K562 (cell line): Measurements from ENCODE around the gene DHX8. TPM values are rescaled to one million over a fixed set of nuclear protein-coding genes. Genes with fewer than 3 reads are reported as not detected.

ENCODE experiments used
- BRF2 ChIP-seq: IDR thresholded peaks from 3 replicates; pipeline ENCODE4 v1.6.1; 2011; ENCODE audit warnings: borderline replicate concordance, mild to moderate bottlenecking; ENCODE audit not compliant: insufficient read length, insufficient read depth
- CBFA2T3 ChIP-seq: fragments of 450-650 bp; IDR thresholded peaks from 2 replicates; pipeline ENCODE4 v1.6.1; 2017
- CBX5 ChIP-seq: IDR thresholded peaks from 2 replicates; pipeline ENCODE4 v1.6.1; 2014; ENCODE audit warnings: low read depth, borderline replicate concordance
- CHCHD3 ChIP-seq: fragments of 250-450 bp; sonication (Bioruptor Pico); IDR thresholded peaks from 2 replicates; pipeline ENCODE4 v2.1.2; 2022; ENCODE audit warnings: mild to moderate bottlenecking
- DIDO1 ChIP-seq: fragments of 450-650 bp; IDR thresholded peaks from 2 replicates; pipeline ENCODE4 v1.6.1; 2016; ENCODE audit warnings: low read depth, missing biosample characterization, missing genetic modification characterization
- E2F3 ChIP-seq: fragments of 250-450 bp; sonication (Bioruptor Pico); IDR thresholded peaks from 2 replicates; pipeline ENCODE4 v1.4.0; 2020; ENCODE audit warnings: mild to moderate bottlenecking
- EHMT2 ChIP-seq: fragments of 450-650 bp; IDR thresholded peaks from 2 replicates; pipeline ENCODE4 v1.6.1; 2018; ENCODE audit warnings: antibody characterized with exemption
- ELF2 ChIP-seq: fragments of 250-450 bp; sonication (Bioruptor Pico); IDR thresholded peaks from 2 replicates; pipeline ENCODE4 v1.5.0; 2021; ENCODE audit warnings: mild to moderate bottlenecking
- ESRRA ChIP-seq: fragments of 450-650 bp; IDR thresholded peaks from 2 replicates; pipeline ENCODE4 v1.6.1; 2014; ENCODE audit warnings: low read depth, mild to moderate bottlenecking, moderate library complexity, borderline replicate concordance
- HBP1 ChIP-seq: fragments of 450-650 bp; formaldehyde crosslinking; IDR thresholded peaks from 2 replicates; pipeline ENCODE4 v1.4.0; 2022; ENCODE audit warnings: missing genetic modification characterization
- KLF16 ChIP-seq: IDR thresholded peaks from 2 replicates; pipeline ENCODE4 v1.6.1; 2016; ENCODE audit warnings: antibody characterized with exemption
- MAFG ChIP-seq: fragments of 450-650 bp; conservative IDR thresholded peaks from 2 replicates; pipeline ENCODE4 v1.6.1; 2016; ENCODE audit warnings: missing genetic modification characterization, missing compliant biosample characterization
- NFXL1 ChIP-seq: fragments of 450-650 bp; formaldehyde crosslinking; IDR thresholded peaks from 2 replicates; pipeline ENCODE4 v1.4.0; 2021; ENCODE audit warnings: mild to moderate bottlenecking
- NUFIP1 ChIP-seq: fragments of 450-650 bp; IDR thresholded peaks from 2 replicates; pipeline ENCODE4 v1.6.1; 2018; ENCODE audit not compliant: partially characterized antibody
- RCOR1 ChIP-seq, 2 experiments: IDR thresholded peaks; 2 replicates each; pipeline ENCODE4 v1.6.1; 2012; ENCODE audit warnings: low read depth in 2 of 2, low read length in 2 of 2, borderline replicate concordance in 1 of 2, improper control_type of control experiment in 1 of 2
- RUNX1 ChIP-seq: sonication (generic); IDR thresholded peaks from 2 replicates; pipeline ENCODE4 v1.6.1; 2016; ENCODE audit warnings: antibody characterized with exemption, low read depth
- SIN3A ChIP-seq, 2 experiments: fragments of 150-350 bp in 1 of 2; IDR thresholded peaks; 2 replicates each; pipeline ENCODE4 v1.6.1; 2011 to 2016; ENCODE audit warnings: borderline replicate concordance in 2 of 2, low read depth in 2 of 2, low read length in 2 of 2, mild to moderate bottlenecking in 2 of 2, moderate library complexity in 2 of 2; ENCODE audit not compliant: control insufficient read depth in 1 of 2
- SMAD1 ChIP-seq: fragments of 150-350 bp; IDR thresholded peaks from 2 replicates; pipeline ENCODE4 v1.6.1; 2014; ENCODE audit warnings: low read length, low read depth; ENCODE audit not compliant: partially characterized antibody
- TAL1 ChIP-seq: fragments of 450-650 bp; IDR thresholded peaks from 2 replicates; pipeline ENCODE4 v1.6.1; 2016; ENCODE audit warnings: mild to moderate bottlenecking
- TEAD2 ChIP-seq: fragments of 450-650 bp; IDR thresholded peaks from 2 replicates; pipeline ENCODE4 v1.6.1; 2016; ENCODE audit warnings: missing genetic modification characterization, control low read depth, missing compliant biosample characterization
- TFAP4 ChIP-seq: sonication (generic); formaldehyde crosslinking; IDR thresholded peaks from 2 replicates; pipeline ENCODE4 v1.8.0; 2022; ENCODE audit warnings: missing genetic modification reagents, mild to moderate bottlenecking, moderate library complexity, borderline replicate concordance
- TRIM28 ChIP-seq: fragments of 450-650 bp; IDR thresholded peaks from 2 replicates; pipeline ENCODE4 v1.6.1; 2017
- XRCC5 ChIP-seq: fragments of 200-400 bp; formaldehyde crosslinking; IDR thresholded peaks from 2 replicates; pipeline ENCODE4 v1.6.1; 2017; ENCODE audit warnings: low read depth, mild to moderate bottlenecking, low read length
- ZFP30 ChIP-seq: fragments of 250-450 bp; sonication (Bioruptor Pico); IDR thresholded peaks from 2 replicates; pipeline ENCODE4 v1.8.0; 2022; ENCODE audit warnings: moderate library complexity, mild to moderate bottlenecking, inconsistent platforms, borderline replicate concordance
- ZNF121 ChIP-seq: sonication (generic); formaldehyde crosslinking; conservative IDR thresholded peaks from 2 replicates; pipeline ENCODE4 v1.8.0; 2022; ENCODE audit warnings: missing genetic modification reagents
- ZNF133 ChIP-seq: fragments of 250-450 bp; sonication (Bioruptor Pico); IDR thresholded peaks from 2 replicates; pipeline ENCODE4 v1.4.0; 2020; ENCODE audit warnings: mild to moderate bottlenecking
- ZNF239 ChIP-seq: fragments of 250-450 bp; sonication (Bioruptor Pico); IDR thresholded peaks from 2 replicates; pipeline ENCODE4 v1.4.0; 2020; ENCODE audit warnings: mild to moderate bottlenecking
- ZNF384 ChIP-seq: IDR thresholded peaks from 2 replicates; pipeline ENCODE4 v1.6.1; 2012; ENCODE audit warnings: low read depth, low read length, improper control_type of control experiment
- polyA plus RNA-seq, 8 experiments: library from polyadenylated mRNA; depleted of rRNA in 4 of 8; stranded (reverse) in 5 of 8; unstranded in 3 of 8; fragments of >200 nt; fragmentation: Nextera tagmentation in 2 of 8; fragmentation: Illumina TruSeq in 1 of 8; extraction: Ambion mirVana in 2 of 8; extraction: Trizol in 1 of 8; gene quantifications; 2 replicates each; pipeline versions ENCODE4 v1.2.1 to v1.2.3, GENCODE V29; 2011 to 2014; ENCODE audit warnings: inconsistent platforms in 1 of 8, missing spikeins in 1 of 8
- total RNA-seq, 7 experiments: library from RNA; depleted of rRNA in 6 of 7; stranded (reverse); fragments of >200 nt in 6 of 7; fragmentation: Illumina TruSeq in 2 of 7; extraction: Trizol in 2 of 7; gene quantifications; 2 replicates each; pipeline versions ENCODE4 v1.2.1 to v1.2.3, GENCODE V29; 2011 to 2021; ENCODE audit warnings: low replicate concordance in 1 of 7

Gene DHX8
- total and polyA plus RNA-seq, 9 of the 15 experiments (the other 6 are each of a cell fraction or from before 2014, with no cell fraction given), result 16.7 to 42.5 (median 25.6) TPM

- TF ChIP-seq TFAP4 (CRISPR knock-in tag) (peak; percentile 89), CBFA2T3 (no peak), ELF2 (CRISPR knock-in tag) (peak; percentile 90), ZFP30 (CRISPR knock-in tag) (no peak), DIDO1 (tag) (peak; percentile 70; the same call in 1 of the 2 replicates), ZNF384 (peak; percentile 28), SIN3A (IDR thresholded peaks at IDR 0.05; ENCODE audit: borderline replicate concordance in 2 of 2, control insufficient read depth in 1 of 2, low read depth in 2 of 2, low read length in 2 of 2) (peak; percentile 71 to 81; a peak in 2 of 4 replicates), CBX5 (no peak; the same call in 1 of the 2 replicates), RCOR1 (IDR thresholded peaks at IDR 0.05; ENCODE audit: borderline replicate concordance in 1 of 2, low read depth in 2 of 2, low read length in 2 of 2) (peak in 1 of 2 experiments; percentile 67; a peak in 1 of 4 replicates), NFXL1 (CRISPR knock-in tag) (no peak), XRCC5 (peak; percentile 97), CHCHD3 (CRISPR knock-in tag) (no peak), ZNF133 (no peak), ZNF239 (CRISPR knock-in tag) (peak; percentile 36; the same call in 1 of the 2 replicates), MAFG (tag) (no peak), TEAD2 (tag) (no peak), HBP1 (CRISPR knock-in tag) (no peak), ESRRA (peak; percentile 91; the same call in 1 of the 2 replicates), E2F3 (CRISPR knock-in tag) (no peak), SMAD1 (peak; percentile 79), RUNX1 (0 out of 2 replicates have a peak, but pooled peaks have one; percentile 30), EHMT2 (0 out of 2 replicates have a peak, but pooled peaks have one; percentile 52), BRF2 (no peak), TAL1 (peak; percentile 14; the same call in 1 of the 2 replicates), KLF16 (peak; percentile 70), TRIM28 (peak; percentile 57), NUFIP1 (no peak), ZNF121 (no peak)
Observed at GRCh38 chr17:43483674-43484551, at the start of gene DHX8 (continued).
